ENCODE measurements around the gene AIF1L. TPM values are rescaled to one million over a fixed set of nuclear protein-coding genes. Genes with fewer than 3 reads are reported as not detected.

Gene AIF1L
- polyA plus RNA-seq, 3 donors: not detected

- Histone ChIP-seq H3K9ac (ENCODE audit: insufficient read depth, low read length, poor library complexity, severe bottlenecking) (no peak overlapping the region), H3K4me1 (ENCODE audit: control insufficient read depth in 1 of 2, insufficient read depth in 2 of 2, low read length in 2 of 2) (peaks cover 0 to 4% of the 10 kb centered on the region in 2 donors), H3K4me3 (replicated peaks in 1 of 3; ENCODE audit: low read depth in 2 of 3, low read length in 3 of 3) (no peak overlapping the region), H3K27me3 (ENCODE audit: control insufficient read depth in 2 of 2, insufficient read depth in 2 of 2, low read length in 2 of 2) (peaks cover 0 to 3% of the 10 kb centered on the region in 2 donors), H3K36me3 (replicated peaks in 1 of 2; ENCODE audit: control insufficient read depth in 1 of 2, insufficient read depth in 2 of 2, low read length in 2 of 2) (no peaks in the 10 kb centered on the region), H3K79me2 (ENCODE audit: insufficient read depth, low read length) (no peaks in the 10 kb centered on the region), H2AFZ (ENCODE audit: insufficient read depth, low read depth, low read length, poor library complexity, severe bottlenecking) (peak overlapping the region; percentile 55), H3K9me3 (replicated peaks in 1 of 2; ENCODE audit: control insufficient read depth in 1 of 2, insufficient read depth in 1 of 2, low read length in 2 of 2) (no peaks in the 10 kb centered on the region), H4K20me1 (ENCODE audit: insufficient read depth, low read length) (no peaks in the 10 kb centered on the region), H3K27ac (ENCODE audit: low read depth in 1 of 2, low read length in 2 of 2) (no peak overlapping the region), H3K4me2 (replicated peaks; ENCODE audit: extremely low read depth, low read length, poor library complexity, severe bottlenecking) (no peak overlapping the region)
- no peaks in the 10 kb centered on the region for H3K36me3 Mint-ChIP-seq
- H3K27ac Mint-ChIP-seq: no peak overlapping the region
- H3K4me3 Mint-ChIP-seq: no peak overlapping the region
- H3K4me1 Mint-ChIP-seq: peaks cover 5% of the 10 kb centered on the region
- 62% methylated on average over 3 of the region's 4 CpGs for WGBS (ENCODE audit: insufficient coverage)
- DNase-seq: no peak
- intact Hi-C loops (cut with micrococcal nuclease): no loop called here
- TF ChIP-seq, protein P1, sequence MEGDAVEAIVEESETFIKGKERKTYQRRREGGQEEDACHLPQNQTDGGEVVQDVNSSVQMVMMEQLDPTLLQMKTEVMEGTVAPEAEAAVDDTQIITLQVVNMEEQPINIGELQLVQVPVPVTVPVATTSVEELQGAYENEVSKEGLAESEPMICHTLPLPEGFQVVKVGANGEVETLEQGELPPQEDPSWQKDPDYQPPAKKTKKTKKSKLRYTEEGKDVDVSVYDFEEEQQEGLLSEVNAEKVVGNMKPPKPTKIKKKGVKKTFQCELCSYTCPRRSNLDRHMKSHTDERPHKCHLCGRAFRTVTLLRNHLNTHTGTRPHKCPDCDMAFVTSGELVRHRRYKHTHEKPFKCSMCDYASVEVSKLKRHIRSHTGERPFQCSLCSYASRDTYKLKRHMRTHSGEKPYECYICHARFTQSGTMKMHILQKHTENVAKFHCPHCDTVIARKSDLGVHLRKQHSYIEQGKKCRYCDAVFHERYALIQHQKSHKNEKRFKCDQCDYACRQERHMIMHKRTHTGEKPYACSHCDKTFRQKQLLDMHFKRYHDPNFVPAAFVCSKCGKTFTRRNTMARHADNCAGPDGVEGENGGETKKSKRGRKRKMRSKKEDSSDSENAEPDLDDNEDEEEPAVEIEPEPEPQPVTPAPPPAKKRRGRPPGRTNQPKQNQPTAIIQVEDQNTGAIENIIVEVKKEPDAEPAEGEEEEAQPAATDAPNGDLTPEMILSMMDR (IDR thresholded peaks at IDR 0.05): no peak
- no peaks in the 10 kb centered on the region for H3K9me3 Mint-ChIP-seq
- H3K27me3 Mint-ChIP-seq (ENCODE audit: low read depth in 3 of 3): peaks cover 5 to 10% (median 6%) of the 10 kb centered on the region in 3 donors
Measured at GRCh38 chr9:131117762-131118145, 21.4 kb downstream of the AIF1L start.

- Mint-ChIP-seq H3K4me3 (no peak overlapping the region), H3K27me3 (ENCODE audit: low read depth in 3 of 3) (peaks cover 5 to 10% (median 7%) of the 10 kb centered on the region in 3 donors), H3K4me1 (peaks cover 6% of the 10 kb centered on the region), H3K9me3 (no peaks in the 10 kb centered on the region), H3K36me3 (no peaks in the 10 kb centered on the region), H3K27ac (no peak overlapping the region)
- 80% methylated on average over 5 of the region's 8 CpGs for WGBS (ENCODE audit: insufficient coverage)
- DNase-seq: no peak
- peaks cover 0 to 3% of the 10 kb centered on the region in 2 donors for H3K27me3 ChIP-seq (ENCODE audit: control insufficient read depth in 2 of 2, insufficient read depth in 2 of 2, low read length in 2 of 2)
- H3K27ac ChIP-seq (ENCODE audit: low read depth in 1 of 2, low read length in 2 of 2): no peak overlapping the region
- no peaks in the 10 kb centered on the region for H3K36me3 ChIP-seq (replicated peaks in 1 of 2; ENCODE audit: control insufficient read depth in 1 of 2, insufficient read depth in 2 of 2, low read length in 2 of 2)
- TF ChIP-seq, protein P1 (IDR thresholded peaks at IDR 0.05): no peak
- H3K79me2 ChIP-seq (ENCODE audit: insufficient read depth, low read length): no peaks in the 10 kb centered on the region
- H2AFZ ChIP-seq (ENCODE audit: insufficient read depth, low read depth, low read length, poor library complexity, severe bottlenecking): no peak overlapping the region
- H3K4me2 ChIP-seq (replicated peaks; ENCODE audit: extremely low read depth, low read length, poor library complexity, severe bottlenecking): no peak overlapping the region
- H4K20me1 ChIP-seq (ENCODE audit: insufficient read depth, low read length): no peaks in the 10 kb centered on the region
- no peaks in the 10 kb centered on the region for H3K9me3 ChIP-seq (replicated peaks in 1 of 2; ENCODE audit: control insufficient read depth in 1 of 2, insufficient read depth in 1 of 2, low read length in 2 of 2)
- intact Hi-C loops (cut with micrococcal nuclease): no loop called here
- no peak overlapping the region for H3K9ac ChIP-seq (ENCODE audit: insufficient read depth, low read length, poor library complexity, severe bottlenecking)
- no peak overlapping the region for H3K4me3 ChIP-seq (replicated peaks in 1 of 3; ENCODE audit: low read depth in 2 of 3, low read length in 3 of 3)
- H3K4me1 ChIP-seq (ENCODE audit: control insufficient read depth in 1 of 2, insufficient read depth in 2 of 2, low read length in 2 of 2): peaks cover 3 to 4% of the 10 kb centered on the region in 2 donors
Measured at GRCh38 chr9:131119600-131119999, 23.3 kb downstream of the AIF1L start.
